DMS153 (cell line): Measurements from ENCODE around the gene ZNF568.

Source experiments
- DNase-seq: peaks from one replicate; lab custom pipeline; 2025; lab: John Stamatoyannopoulos, UW

ZNF568 gene

DNA sequence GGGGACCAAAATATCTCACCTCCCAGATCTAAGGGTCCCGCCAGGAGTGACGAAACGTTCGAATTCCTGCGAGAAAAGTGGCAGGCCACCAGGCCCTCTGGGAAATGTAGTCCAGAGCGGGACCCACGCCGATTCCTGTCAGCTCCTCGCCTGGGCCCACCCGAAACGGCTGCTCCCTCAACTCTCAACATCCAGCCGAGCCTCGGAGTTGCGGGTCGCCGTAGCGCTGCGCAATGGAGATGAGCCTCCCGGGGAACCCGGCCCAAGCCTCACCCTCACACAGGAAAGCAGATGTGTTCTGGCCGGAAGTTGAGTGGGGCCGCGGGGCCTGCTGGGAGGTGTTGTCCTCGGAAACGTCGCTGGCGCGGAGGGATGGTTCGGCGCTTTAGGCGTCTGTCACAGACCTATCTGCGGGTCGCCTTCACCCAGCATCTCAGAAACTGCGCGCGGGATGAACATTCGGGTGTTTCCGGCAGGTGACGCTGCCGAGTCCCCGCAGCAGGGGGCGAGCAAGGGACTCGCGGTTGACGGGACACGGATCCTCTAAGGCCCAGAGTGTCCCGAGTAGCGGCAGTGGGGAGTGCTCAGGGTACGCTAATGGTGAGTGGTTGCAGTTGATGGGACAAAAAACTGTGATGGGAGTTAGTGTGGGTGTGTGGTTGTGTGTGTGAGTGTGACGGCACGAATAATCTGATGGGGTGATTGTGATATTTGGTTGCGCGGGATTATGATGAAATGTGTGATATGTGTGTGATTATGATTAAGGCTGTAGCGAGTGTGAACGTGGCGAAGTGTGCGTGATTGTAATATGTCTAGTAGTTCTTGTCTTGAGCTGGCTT is at the start of gene ZNF568, which contains the start of gene ZNF829:
Gene ZNF568 (plus strand): TSS at position 341 of the 839 bp plus-strand sequence. CDS start 6,439 bp downstream, outside the sequence.
Gene ZNF829 (minus strand): TSS at position 300 of the 839 bp plus-strand sequence. CDS start 1,124 bp downstream, outside the sequence.
- no peak for DNase-seq

DNA sequence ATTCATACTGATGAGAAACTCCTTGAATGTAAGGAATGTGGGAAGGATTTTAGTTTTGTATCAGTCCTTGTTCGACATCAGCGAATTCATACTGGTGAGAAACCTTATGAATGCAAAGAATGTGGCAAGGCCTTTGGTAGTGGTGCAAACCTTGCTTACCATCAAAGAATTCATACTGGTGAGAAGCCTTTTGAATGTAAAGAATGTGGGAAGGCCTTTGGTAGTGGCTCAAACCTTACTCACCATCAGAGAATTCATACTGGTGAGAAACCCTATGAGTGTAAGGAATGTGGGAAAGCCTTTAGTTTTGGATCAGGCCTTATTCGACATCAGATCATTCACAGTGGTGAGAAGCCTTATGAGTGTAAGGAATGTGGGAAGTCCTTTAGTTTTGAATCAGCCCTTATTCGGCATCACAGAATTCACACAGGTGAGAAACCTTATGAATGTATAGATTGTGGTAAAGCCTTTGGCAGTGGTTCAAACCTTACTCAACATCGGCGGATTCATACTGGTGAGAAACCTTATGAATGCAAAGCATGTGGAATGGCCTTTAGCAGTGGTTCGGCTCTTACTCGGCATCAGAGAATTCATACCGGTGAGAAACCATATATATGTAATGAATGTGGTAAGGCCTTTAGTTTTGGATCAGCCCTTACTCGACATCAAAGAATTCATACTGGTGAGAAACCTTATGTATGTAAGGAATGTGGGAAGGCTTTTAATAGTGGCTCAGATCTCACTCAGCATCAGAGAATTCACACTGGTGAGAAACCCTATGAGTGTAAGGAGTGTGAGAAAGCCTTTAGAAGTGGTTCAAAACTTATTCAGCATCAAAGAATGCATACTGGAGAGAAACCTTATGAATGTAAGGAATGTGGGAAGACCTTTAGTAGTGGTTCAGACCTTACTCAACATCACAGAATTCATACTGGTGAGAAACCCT is 38.9 kb upstream of the ZNF568 start:
- DNase-seq: no peak

DNA sequence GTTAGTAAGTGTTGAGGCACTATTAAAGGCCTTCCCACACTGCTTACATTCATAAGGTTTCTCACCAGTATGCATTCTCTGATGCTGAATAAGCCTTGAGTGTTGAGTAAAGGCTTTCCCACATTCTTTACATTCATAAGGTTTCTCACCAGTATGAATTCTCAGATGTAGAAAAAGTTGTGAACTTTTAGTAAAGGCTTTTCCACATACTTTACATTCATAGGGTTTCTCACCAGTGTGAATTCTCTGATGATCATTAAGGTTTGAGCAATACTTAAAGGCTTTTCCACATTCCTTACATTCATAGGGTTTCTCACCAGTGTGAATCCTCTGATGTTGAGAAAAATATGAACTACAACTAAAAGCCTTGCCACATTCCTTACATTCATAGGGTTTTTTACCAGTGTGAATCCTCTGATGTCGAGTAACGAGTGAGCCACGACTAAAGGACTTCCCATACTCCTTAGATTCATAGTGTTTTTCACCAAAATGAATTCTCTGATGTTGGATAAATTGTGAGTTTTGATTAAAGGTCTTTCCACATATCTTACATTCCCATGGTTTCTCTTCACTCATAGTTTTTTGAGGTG is 24.3 kb upstream of the ZNF568 start:
- DNase-seq: no peak

DNA sequence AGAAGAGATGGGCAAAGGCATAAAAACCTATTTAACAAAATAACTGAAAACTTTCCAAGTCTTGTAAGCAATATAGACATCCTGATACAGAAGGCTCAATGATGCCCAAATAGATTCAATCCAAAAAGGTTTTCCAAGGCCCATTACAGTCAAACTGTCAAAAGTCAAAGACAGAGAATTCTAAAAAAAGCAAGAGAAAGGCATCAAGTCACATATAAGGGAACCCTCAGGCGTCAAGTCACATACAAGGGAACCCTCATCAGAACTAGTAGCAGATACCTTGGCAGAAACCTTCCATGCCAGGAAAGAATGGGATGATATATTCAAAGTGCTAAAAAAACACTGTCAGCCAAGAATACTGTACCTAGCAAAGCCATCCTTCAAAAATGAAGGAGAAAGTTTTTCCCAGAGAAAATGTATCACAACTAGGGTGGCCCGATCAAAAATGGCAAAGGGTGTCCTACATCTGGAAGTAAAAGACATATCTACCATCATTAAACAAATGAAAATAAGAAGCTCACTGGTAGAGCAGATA is 21.2 kb upstream of the ZNF568 start:
- no peak for DNase-seq

DNA sequence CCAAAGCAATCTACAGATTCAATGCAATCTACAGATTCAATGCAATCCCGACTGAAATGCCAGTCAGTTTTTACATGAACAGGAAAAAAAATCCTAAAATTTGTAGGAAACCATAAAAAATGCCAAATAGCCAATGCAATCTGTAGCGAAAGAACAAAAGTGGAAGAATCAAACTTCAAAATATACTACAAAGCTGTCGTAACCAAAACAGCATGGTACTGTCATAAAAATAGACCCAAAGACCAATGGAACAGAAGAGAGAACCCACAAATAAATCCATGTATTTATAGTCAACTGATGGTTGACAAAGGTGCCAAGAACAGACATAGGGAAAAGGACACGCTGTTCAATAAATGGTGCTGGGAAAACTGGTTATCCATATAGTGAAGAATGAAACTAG is 17.7 kb upstream of the ZNF568 start:
- no peak for DNase-seq

DNA sequence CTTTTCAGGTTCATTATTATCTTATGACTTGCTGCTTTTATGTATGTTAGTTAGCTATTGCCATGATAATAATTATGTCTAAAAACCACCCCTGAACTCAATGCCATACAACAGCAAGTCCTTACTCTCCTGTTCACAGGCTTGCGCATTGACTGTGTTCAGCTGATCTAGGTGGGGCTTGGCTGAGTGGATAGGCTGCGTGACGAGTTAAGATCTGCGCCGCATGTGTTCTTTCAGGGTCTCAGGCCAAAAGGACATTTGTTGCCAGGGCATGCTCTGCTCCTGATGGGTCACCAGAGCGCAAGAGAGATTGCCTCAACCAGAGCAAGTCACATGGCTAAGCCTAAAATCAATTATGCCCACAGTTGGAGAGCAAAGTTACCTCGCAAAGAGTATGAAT is 859 bp downstream of the ZNF568 start:
- DNase-seq: no peak

DNA sequence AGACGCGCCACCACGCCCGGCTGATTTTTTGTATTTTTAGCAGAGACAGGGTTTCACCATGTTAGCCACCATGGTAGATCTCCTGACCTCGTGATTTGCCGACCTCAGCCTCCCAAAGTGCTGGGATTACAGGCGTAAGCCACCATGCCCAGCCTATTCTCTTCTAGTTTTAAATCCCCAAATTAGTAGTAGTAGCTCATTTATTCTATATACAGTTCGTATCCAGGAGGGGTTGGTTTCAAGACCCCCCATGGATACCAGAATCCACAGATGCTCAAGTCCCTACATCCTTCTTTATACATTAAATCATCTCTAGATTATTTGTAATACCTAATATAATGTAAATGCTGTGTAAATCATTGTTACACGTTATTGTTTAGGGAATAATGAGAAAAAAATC is 2.0 kb downstream of the ZNF568 start:
- DNase-seq: no peak

DNA sequence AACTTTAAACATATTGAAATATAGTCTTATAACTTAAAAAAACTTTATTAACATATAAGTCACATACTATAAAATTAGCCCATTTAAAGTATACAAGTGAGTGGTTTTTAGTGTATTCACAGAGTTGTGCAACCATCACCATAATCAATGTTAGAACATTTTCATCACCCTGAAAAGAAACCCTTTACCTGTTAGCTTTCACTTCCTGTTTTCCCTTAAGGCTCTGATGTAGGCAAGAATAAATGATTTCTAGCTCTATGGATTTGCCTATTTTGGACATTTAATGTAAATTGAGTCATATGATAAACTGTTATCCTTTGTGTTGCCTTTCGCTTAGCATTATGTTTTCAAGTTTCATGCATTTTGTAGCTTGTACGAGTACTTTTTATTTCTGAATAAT is 15.6 kb downstream of the ZNF568 start:
- no peak for DNase-seq

DNA sequence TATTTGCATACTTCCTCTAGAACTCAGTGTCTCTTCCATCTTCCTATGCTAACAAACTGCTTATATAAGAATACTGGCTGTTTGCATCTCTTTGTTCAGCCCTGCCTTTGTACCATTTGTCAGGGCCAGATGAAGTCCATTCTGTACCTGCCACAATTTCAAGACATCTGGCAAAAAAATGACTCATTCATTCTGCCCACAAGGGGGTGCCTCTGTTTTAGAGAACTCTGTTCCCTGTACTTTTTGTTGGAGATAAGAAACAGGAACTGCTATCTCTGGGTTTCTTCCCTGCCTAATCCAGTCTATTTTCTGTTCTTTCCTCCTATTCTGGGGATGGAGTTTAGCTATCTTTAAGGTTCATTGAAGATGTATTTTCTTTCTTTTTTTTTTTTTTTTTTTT is 23.0 kb downstream of the ZNF568 start:
- DNase-seq: no peak

DNA sequence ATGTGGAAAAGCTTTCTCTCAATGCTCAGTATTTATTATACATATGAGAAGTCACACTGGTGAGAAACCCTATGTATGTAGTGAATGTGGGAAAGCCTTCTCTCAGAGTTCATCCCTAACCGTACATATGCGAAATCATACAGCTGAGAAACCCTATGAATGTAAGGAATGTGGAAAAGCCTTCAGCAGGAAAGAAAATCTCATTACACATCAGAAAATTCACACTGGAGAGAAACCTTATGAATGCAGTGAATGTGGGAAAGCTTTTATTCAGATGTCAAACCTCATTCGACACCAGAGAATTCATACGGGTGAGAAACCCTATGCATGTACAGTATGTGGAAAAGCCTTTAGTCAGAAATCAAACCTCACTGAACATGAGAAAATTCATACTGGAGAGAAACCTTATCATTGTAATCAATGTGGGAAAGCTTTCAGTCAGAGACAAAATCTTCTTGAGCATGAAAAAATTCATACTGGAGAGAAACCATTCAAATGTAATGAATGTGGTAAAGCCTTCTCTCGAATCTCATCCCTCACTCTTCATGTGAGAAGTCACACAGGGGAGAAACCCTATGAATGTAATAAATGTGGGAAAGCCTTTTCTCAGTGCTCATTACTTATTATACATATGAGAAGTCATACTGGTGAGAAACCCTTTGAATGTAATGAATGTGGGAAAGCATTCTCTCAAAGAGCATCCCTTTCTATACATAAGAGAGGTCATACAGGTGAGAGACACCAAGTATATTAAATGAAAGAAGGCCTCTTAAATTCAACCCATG is 34.4 kb downstream of the ZNF568 start:
- no peak for DNase-seq

DNA sequence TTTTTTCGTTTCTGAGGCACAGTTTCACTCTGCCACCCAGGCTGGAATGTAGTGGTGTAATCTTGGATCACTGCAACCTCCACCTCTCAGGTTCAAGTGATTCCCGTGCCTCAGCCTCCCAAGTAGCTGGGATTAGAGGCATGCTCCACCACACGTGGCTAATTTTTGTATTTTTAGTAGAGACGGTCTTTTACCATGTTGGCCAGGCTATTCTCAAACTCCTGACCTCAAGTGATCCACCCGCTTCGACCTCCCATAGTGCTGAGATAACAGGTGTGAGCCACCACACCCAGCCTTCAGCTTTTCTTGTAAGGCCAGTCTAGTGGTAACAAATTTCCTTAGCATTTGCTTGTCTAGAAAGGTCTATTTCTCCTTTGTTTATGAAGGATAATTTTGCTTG is 46.2 kb downstream of the ZNF568 start:
- no peak for DNase-seq

DNA sequence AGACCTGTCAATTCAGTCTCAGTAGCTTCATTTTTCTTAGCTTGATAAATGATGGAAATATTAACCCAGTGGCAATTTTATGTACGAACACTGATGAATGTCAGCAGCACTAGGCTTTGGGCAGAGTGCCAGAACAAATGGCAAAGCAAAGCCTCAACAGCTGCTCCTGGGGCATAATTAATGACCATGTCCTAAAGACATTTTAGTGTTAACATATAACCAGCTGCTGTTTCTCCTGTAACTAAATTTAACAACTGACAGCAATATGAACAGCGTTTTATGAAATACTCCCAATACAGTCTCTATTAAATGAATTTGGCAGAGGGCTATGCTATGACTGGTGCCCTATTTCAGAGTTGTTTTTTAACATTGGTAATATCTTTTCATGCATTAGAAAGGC is 47.1 kb downstream of the ZNF568 start:
- no peak for DNase-seq

DNA sequence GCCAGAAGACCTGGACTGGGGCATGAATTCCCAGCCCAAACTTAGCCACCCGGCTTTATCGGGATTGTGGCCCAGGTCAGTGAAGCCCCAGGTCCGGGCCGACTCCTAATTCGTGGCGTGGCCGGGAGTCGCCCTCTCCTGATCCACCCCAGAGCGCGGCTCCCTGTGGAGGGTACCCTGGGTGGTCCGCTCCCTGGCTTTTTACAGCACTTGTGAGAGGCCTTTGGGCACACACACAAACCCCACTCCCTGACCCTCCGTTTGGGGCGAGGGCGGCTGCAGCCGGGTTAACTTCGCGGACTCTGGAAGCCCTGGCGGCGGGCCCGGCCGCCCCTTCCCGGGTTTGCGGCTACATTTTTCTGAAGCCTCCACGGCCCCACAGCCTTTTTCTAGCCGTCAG is 56.4 kb downstream of the ZNF568 start:
- no peak for DNase-seq

DNA sequence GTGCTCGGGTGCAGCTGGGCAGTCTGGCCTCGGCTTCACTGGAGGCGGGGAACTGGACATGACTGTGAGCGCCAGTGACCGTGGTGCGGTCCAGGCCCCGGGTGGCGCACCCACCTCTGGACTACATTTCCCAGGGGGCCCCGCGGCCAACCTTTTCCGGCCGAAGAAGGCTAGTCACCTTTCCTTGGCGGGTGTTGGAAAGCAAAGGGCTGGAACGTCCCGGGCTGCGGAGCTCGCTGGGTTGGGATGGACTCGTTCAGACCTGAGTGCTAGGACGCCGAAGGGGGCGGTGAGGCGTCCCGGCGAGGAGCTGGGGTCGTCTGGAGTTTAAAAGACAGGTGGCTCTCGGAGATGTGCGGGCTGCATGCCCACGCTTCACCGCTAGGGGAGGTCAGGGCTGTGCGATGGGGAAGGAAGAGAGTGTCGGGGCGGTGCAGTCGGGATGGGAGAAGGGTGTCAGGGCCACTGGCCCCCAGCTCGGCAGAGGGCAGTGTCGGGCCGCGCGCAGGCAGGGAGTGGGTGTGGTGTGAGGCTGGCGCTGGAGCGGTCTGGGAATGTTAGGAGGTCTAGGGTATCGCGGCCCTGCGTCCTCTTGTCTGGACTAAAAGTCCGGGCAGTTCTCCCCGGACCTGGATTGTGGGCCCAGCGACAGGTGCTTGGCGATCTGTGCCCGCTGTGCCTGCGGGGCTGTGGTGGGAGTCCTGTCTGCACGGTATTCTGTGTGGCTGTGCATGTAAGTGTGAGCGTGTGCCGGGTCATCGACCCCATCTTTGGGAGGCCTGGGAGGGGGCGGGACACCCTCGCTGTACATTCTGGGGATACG is 57.1 kb downstream of the ZNF568 start:
- DNase-seq: no peak

DNA sequence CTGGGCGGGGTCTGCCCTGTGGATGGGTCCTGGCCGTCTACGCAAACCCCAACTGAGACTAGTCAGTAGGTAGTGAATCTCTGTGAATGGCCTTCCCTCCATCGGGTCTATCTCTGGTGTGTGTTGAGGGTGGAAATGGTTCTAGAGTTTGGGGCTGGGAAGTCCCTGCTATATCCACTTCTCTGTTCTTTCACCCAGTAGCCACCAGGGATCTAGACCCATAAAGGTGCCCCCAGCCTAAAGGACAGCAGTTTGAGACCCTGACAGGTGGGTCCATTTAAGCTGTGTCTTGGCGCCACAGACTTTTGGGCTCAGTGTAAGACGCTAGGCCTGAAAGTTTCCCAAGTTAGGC is 57.7 kb downstream of the ZNF568 start:
- DNase-seq: no peak

DNA sequence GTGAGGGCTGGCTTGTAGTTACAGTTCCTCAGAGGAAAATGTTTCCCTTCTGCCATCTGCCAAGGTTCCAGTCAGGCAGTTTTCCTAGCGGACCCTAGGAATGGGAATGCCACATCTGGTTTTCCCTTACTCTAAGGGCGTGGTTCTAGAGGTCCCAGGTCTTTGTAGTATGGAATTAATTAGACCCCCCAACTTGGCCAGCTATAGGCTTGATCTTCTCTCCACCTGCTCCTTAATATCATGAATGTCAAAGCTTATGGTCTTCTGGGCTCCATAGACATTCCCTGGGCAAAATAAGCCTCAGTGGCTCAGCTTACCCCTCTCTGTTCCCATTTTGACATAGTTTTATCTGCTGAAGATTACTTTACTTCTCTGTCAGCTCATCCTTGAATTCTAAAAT is 70.0 kb downstream of the ZNF568 start:
- no peak for DNase-seq

DNA sequence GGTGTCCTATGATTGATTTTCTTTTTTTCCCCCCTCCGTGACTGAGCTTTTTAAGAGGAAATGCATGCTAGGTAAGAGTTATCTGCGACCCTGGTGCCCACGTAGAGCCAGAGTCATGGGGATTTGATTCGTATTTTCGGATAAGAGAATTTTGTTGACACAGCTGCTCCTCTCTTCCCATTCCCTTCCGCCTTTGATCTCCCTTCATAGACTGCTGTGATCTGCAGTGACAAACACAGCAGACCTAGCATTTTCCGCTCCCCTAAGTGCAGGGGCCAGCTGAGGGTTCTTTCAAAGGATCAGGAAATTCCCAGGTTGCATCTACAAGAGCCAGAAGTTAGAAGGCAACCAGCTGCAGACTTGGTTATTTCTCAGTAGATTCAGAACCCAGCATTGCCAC is 70.5 kb downstream of the ZNF568 start:
- no peak for DNase-seq

DNA sequence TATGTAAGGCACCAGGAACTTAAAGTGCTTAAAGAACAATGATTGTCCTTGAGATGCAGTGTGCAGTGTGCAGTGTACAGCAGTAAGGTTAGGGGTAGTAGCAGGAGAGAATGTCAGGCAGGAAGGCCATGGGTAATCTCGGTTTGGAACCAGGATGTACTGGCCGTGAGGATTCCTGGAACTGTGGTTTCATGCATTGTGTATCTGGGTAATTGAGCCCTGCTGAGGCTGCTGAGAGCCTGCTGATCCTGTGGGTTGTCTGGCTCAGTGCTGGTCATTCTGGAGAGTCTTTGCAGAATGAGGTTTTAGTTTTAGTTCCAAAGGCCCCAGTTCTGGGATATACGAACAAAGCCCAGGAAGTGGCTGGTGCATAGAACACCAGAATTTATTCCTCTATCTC is 71.0 kb downstream of the ZNF568 start:
- no peak for DNase-seq

DNA sequence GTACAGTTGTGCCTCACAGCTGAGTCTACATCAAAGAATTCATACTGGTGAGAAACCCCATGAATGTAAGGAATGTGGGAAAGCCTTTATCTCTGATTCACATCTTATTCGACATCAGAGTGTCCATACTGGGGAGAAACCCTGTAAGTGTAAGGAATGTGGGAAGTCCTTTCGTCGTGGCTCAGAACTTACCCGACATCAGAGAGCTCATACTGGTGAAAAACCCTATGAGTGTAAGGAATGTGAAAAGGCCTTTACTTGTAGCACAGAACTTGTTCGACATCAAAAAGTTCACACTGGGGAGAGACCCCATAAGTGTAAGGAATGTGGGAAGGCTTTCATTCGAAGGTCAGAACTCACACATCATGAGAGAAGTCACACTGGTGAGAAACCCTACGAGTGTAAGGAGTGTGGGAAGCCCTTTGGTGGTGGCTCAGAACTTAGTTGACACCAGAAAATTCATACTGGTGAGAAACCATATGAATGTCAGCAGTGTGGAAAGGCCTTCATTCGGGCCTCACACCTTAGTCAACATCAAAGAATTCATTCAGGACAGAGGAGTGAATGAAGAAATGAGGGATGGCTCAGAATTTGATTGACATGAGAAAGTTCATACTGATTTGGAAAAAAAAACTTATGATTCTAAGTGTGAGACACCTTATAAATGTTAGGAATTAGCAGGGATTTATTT is 81.2 kb downstream of the ZNF568 start:
- DNase-seq: no peak

DNA sequence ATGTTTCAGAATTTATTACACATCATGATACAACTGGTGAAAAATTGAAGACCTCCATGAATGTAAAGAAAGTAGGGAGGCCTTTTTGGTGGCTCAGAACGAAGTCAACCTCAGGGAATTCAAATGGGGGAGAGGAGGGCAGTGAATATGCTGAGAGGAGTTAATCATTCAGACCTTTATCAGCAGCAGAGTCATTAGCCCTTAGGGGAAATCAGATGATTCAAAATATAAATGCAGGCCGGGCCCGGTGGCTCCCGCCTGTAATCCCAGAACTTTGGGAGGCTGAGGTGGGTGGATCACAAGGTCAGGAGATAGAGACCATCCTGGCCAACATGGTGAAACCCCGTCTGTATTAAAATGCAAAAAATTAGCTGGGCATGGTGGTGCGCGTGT is 81.7 kb downstream of the ZNF568 start:
- no peak for DNase-seq
